ENCODE measurements around the gene HOXA6.

The HOXA6 gene

DNA sequence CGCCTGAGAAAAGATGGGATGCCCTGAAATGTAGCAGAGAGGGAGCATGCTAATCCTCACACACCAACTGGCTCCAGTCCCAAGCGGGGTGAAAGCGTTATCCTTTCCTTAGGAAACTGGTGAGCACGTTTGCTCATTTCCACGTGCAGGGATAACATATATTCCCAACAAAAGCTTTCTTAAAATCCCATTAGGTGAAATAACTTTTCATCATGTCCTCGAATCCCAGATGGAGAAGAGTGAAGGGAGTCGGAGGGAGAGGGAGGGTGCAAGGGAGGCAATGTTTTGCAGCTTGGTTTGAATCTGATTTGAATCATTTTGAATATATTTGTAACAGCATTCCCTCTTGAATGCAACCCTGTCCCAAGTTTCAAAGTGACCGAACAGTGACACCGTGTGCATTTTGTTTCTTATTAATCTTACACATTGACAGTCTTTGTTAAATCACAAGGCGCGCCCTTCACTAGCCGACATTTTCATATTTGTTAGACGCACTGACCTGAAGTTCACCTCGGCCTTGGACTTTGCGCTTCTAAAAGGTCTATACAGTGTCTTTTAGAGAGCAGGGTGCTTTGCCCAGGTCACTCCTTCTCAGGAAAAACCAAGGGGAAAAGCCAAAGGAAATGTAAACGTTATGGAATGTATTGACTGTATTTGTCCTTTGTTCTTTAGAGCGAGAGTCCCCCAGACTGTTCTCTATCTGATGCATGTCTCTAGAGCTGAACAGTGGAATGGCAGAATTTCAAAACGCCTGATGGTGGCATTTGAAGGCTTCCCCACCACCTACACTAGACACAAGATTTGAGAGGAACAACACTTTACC lies 14.0 kb downstream of the HOXA6 start:
- DNase-seq = no peak

DNA sequence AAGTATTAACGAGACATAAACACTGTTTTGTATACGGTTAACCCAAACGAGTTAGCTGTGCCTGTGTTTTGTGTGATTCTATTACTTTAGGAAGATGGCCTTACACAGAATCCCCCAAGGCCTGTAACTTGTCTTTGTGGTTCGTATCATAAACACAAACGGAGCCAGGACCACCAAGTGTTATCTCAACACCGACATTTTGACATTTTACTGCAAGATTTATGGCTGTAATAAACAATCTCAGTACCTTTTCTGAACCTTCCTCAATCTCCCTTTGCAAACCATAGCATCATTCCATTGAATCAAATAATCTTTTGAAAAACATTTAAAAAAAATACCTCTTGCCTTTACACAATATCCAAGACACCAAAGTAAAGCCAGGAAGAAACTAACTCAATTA lies 14.6 kb downstream of the HOXA6 start:
- no peak for DNase-seq

DNA sequence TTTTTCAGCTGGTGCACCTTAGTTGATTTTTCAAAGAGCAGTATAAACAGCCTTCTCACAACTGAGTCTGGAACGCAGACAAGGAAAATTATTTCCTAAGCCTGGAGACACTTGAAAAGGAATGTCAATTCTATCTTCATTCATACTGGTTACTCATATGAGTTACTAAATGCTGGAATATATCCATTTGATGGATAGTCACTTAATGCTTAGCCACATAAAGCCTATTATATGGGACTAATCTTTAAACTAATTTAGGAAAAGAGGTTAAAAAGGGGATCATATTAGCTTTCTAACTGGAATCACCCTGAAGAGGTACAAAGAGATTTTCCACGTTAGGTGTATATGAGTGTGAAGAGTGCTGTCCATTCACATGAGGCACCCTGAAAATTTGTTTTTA lies 15.4 kb downstream of the HOXA6 start:
- no peak for DNase-seq

DNA sequence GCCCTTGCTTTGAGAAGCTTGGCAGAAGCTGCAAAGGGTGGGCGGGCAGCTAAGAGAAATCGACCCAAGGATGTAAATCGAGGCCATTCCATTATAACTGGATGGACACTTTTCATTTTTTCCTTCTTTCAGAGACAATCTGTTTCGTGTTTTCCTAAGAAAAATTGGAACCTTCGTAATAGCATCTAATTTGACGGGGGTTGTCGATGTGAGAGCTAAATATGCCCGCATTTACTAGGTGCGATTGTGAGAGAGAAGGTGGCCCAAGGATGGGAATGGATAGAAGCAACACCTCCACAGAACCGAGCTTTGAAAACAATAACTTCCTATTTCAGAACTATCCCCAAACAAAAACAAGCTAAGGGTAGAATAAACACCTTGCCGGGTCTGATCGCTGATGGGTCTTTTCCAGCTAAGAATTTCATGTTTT lies 16.2 kb downstream of the HOXA6 start:
- DNase-seq = no peak

DNA sequence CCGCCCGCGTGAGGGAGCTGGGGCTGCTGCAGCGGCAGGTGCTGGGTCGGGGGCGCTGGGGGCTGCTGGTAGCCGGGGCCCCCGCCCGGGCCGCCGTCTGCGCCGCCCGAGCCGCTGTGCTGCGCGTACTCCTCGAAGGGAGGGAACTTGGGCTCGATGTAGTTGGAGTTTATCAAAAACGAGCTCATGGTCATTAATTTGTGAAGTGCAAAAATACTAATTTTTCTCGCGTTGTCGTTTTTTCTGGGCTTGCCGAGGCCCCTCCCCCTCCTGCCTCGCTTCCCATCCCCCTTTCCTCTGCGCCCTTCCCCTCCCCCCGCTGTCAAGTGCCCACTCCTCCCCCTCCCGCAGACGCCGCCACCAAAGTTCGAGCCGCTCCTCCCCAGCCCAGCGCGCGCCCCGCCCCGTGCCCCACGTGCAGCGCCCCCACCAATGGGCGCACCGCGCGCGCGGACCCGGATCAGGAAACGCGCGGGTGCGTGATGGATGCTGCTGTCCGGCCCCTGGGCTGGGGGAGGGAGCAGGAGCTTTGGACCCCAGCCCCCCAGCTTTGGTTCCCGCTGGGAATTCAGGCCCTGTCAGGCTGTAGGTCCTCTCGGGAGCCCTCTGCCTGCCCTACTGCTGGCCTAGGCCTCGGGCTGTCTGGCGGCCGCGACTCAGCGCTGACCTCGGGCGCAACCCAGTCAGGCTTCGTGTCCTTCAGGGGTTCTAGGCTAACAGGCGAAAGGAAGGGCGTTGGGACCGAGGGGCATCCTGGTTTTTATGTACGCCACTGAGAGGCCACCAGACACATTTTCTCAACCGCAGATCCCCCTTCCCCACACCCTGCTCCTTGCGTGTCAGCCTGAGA lies 16.8 kb downstream of the HOXA6 start, which contains the start of gene HOXA4:
Gene HOXA4, minus strand, starts transcription at position 218 of the 850 bp plus-strand sequence. Its CDS starts 24 bp downstream, at position 194.
- peak; percentile 78 for DNase-seq

DNA sequence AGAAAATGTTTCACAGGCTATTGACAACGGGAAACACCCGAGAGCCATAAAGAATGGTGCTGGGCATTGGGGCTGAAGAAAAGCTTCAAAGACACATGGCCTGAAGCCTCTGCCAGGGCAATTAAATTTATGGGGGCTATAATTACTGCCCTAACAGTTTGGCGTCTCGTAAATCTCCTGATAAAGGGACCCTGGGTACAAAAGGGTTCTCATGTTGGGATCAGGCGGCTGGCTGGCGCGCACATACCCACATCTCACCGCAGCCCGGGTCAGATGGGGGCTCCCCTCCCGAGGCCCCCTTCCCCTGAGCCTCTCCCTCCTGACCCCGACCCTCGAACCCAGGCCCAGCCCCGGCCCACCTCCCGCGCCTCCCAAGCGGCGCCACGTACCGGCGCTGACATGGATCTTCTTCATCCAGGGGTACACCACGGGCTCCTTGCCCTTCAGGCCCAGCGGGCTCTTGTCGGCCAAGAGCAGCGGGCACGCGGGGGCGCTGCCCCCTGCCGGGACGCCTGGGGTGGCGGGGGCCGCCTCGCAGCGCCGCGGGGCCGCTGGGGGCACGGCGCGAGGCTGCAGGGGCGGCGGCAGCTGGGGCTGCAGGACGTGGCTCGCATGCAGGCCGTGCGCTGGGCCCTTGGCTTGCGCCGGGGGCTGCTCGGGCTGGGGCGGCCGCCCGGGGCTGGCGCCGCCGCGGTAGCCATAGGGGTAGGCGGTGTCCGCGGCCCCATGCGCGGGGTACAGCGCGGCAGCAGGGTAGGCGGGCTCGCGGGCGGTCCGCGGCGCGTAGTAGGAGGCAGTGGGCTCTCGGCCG lies 17.6 kb downstream of the HOXA6 start:
- no peak for DNase-seq

DNA sequence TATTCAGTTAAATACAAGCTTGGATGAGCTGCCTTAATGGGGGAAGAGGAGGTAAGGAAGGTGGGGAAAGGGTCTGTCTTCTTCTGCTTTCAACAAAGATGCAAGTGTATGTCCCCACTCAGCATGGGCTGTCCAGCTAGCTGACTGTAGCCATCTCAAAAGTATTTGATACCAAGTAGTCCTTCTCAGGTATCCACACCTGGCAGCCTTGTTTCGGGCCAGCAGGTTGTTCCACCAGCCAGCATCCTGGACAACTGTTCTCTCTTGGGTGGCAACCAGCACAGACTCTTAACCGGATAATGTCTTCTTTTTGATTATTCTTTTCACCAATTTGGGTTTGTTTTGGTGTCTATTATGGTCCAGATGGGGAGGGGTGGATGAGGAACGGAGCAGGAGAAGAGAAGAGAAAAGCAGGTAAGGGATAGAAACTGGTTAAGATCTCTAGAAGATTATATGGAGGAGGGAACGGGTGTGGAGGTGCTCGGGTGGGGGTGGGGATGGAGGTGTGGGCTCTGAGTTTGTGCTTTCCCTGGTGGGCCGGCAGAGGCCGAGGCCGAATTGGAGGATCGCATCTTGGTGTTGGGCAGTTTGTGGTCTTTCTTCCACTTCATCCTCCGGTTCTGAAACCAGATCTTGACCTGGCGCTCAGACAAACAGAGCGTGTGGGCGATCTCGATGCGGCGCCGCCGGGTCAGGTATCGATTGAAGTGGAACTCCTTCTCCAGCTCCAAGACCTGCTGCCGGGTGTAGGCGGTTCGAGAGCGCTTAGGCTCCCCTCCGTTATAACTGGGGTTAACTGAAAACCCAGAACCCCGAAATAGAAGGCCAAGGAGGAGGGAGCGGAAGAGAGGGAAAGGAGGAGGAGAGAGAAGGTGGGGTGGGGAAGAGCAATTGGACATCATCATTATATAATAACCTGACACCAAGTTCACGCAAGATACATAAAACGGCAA lies 18.5 kb downstream of the HOXA6 start:
- no peak for DNase-seq

DNA sequence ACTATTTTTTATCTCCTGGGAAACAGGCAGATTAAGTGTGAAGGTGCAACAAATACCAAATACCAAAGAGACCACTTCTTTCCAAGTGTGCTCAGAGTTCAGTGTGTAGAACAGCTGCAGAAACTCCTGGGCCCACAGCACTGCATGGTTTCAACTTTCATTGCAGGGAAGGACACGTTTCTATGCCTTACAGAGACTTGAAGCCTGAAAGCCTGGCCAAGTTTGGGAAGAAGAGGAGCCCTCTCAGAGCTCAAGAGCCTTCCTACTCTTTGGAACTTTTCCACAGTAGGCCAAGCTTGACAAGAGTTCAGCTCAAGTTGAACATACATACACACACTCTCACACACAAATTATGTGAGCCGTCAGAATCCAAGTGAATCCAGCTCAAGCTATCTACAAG lies 19.5 kb downstream of the HOXA6 start:
- no peak for DNase-seq

DNA sequence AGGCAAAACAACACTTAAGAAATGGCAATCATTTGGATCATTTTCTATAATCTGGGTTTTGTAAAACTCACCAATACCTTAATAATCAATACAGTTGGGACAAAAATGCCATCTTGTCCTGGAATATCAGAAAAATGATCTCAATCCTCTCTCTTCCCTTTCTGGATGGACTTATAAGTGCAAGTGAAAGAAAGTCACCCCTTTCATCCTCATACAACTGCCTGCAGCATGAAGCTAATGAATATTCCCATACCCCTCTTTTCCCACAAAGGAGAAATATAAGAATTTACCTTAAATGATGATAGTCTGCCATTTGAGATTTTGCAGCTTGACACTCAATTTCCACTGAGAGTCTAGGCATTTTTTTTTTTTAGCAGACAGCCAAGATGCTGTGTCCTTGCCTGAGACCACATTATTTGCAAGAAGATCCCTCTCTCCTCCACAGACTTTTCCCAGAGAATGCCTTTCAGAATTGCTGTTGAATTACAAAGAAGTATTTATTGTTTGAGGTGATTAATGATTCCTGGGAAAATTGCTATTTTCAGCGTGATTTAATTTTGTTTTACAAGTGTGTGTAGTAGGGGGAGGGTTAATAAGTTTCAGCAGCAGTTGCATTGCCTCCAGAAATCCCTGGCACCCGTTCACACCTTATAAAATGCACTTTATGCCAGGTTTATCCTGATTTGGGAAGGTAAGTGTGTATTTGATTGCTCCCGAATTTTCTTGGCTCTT lies 20.8 kb downstream of the HOXA6 start:
- DNase-seq = no peak

DNA sequence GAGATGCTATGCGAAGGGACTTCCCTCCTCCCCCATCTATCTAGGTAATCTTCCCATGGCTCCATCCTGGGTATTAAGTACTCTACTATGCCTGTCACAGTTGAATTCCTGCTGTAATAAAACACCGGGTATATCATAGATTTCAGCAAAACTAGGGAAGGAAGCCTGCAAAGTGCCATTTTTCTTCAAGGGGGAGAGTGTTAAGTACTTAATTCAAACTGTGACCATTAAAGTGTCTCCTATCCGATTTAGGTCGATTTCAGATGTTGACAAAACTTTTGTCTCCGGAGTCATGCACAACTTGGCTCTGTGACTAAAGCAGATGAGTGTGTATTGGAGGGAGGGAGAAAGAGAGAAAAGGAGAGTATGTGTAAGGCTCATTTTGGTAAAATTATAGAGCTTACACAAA lies 21.6 kb downstream of the HOXA6 start:
- DNase-seq = no peak

DNA sequence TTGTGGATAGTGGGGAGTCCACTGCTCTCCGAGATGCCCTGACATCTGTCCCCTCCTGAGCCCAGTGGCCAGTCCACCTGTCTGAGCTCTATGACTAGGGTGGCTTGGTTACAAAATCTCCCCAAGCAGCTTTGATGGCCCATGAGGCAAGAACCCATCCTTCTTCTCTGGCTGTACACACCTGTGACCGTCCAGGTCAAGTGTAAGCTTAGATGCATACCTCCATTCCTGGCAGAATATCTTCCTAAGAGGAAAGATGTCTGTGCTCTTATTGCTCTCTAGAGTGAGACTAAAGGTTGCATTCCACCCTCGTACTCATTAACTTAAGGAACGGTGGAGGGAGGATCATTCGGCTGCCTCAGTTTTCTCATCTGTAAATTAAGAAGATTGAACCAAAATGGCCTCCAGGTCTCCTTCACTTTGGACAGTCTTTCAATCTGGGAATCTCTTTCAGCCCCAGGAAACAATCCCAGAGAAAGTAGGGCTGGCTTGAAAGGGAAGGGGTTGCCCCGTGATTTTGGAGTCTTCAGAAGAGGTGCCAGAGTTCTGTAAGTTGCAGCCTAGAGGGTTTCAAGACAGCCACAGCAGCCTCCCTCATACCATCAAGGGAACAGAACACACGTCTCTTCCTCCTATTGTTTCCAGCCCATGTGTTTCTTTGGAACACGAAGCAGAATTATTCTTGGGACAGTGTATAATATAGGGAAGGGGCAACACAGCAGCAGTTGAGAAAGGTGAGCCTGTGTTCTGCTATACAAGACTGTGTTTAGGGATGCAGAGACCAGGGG lies 22.5 kb downstream of the HOXA6 start:
- DNase-seq = no peak

DNA sequence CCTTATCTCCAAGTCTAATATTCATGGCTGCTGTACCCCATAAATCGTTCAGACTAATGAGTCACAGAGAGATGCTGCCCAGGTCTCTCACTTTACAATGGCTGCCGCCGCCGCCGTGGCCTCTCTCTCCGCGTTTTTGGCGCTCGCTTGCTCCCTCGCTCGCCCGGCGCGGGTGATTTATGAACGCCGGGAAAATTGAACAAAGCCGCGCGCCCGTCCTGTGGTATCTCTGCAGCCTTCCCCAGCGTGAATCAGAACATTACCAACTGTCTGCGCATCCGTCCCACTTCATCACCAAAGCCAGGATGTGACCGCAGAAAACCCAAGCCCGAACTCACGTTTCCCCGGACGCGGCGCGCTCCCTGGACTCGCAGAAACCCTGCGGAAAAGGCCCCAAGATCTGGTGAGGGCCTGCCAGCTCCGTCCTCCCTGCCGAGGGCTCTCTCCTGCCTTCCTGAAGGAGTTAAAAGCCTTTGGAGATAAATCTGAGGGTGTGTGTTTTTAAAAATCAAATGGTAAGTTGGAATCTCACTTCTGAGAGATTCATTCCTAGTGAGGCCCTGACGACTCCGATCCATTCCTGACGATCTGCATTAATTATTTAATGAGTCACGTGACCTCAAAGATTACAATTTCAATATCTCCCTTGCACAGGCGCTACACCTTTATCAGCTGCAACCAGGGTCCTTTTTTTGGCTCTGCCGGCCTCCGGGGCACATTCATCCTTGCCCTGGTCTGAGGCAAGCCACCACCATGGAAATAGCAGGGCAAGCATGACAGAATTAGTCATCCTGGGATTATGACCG lies 23.3 kb downstream of the HOXA6 start:
- no peak for DNase-seq

DNA sequence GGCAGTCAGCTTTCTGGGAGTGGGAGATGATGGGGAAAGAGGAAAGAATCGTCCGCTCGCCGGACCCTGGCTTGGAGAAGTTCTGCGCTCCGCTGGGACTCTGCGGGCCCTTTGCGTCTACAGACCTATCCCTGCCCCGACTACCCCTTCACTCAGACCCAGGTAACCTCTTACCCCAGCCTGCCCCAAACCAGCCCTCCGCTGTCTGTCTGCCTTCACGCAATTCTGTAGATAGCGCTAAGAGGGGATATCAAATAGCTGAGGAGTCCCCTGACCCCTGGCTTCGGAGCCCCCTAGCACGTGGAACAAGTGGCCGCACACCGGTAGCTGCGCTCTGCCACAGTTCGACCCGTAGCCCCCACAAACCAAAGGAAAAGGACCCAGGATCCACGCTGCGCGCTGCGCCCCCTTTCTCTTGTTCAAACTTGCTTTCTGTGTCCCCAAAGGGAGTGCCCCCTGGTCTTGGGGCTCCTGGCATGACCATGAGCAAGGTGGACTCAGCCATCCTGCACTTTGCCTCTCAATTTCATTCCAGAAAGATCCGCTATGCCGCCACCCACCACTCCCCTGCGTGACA lies 24.0 kb downstream of the HOXA6 start:
- DNase-seq = no peak

DNA sequence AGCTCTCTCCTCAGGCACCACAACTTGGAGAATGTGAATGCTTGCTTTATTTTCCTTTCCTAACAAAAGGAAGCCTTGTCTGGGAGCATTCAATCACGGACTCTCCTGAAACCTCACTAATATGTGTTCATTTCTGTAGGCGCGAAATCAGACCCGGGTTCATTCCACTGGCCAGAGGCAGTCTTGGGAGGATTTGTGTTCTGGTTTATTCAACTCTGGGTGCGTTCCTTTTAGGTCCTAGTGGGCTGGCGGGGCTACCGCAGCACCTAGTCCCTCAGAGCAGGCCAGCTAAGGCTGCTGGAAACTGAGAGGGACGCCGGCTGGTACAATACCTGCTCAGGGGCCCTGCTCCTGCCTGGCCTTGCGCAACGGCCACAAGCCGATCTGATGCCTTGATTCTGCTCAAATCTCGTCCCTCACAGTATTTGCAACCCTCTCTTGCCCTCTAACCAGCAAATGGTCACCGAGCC lies 24.5 kb downstream of the HOXA6 start:
- DNase-seq = no peak

DNA sequence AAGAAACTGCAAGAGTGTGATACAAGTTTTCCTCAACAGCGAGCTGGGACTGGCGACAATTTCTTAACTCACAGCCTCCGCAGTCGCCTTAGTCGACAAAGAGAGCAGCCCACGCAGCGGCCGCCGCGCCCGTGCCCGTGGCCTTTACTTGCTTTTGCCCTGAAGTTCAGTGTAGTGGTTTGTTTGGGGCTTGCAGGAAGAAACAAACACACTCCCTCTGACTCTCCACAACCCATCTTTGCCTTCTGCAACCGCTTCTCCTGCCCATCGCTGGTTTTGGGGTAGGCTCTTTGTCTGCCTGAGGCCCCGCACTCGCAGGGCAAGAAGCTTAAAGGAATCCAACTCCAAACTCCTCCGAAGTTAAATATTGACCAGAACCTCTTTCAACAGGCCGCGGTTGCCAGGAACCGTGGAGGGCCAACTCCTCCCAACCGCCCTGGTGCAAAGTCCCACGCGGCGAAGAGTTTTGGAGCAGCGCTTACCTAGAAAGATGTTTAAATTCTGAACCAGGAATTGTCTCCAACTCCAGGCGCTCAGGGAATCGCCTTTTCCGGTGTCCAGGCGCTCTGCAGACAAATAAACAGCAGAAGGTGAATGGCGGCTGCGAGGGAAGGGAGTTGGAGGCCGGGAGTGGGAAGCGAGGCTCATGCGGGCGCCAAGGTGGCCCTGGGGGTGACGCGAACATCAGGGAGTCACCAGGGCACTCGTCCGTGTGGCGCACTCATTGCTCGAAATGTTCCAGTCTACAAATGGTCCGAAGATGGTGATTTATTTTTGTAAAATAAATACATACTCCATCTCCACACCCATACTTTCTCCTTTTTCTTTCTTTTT lies 25.3 kb downstream of the HOXA6 start:
- DNase-seq = no peak

DNA sequence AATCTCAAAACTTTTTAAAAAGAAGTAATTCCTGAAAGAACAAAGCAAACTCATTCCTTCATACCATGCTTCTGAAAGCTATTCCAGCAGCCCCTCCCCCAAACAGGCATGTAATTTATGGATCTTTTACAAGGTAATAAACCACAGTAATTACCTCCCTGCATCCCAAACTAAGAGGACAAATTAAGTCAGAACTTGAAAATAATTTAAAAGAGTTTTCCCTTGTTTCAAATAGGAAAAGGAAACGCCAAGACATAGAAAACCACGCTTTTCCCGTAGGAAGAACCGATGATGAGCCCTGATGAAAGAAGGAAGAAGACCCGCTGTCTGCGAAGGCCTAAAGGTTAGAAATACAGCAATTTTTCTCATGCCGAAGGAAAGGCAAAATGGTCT lies 25.9 kb downstream of the HOXA6 start:
- DNase-seq = no peak

DNA sequence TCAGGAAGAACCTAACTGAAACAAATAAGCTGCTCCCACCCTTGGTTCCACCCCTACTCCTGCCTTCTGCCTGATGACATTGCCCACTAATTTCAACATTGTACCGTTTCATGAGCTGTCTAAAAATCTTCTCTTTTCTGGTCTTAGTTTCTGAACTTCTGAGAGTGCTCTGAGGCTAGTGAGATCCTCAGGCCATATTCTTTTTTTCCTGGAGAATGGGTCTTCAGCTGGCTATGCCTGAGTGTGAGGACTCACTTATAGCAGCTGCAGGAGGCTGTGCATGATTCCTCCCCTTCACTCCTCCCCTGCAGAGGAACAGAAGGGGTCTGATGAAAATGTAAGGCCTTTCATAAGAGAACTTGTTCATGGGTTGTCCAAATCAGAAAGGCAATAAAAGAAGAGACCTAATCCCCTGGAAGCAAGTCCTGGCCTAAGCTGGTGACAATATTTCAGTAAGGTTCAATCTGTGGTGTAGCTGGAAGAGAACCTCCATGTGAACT lies 28.1 kb downstream of the HOXA6 start:
- no peak for DNase-seq

DNA sequence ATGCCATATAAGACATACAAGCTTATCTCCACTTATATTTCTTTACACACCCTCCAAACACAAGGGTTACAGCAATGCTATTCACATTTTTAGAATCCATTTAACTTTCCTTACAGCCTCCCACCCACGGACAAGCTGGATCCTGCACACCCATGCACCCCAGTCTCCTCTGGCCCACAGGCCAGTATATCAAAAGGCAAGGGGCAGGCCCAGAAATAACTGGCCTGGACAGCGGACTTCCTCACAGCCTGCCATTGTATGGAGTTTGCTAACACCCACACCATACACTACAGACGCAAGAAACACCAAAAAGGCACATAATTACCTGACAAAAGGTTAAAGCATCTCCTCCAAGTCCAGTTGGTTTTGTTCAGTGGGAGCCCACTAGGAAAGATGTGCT lies 29.0 kb downstream of the HOXA6 start:
- no peak for DNase-seq
